GM10266 (cell line): ENCODE measurements around the gene CTIF.

ENCODE experiments used
- DNase-seq: peaks from one replicate; pipeline ENCODE4 v3.0.0; 2012; ENCODE audit errors: extremely low spot score
- CTCF ChIP-seq: IDR thresholded peaks from 2 replicates; pipeline ENCODE4 v1.5.1; 2012; ENCODE audit warnings: mild to moderate bottlenecking, low read depth; ENCODE audit not compliant: control insufficient read depth, insufficient read depth; ENCODE audit errors: missing control alignments

Gene CTIF

DNA sequence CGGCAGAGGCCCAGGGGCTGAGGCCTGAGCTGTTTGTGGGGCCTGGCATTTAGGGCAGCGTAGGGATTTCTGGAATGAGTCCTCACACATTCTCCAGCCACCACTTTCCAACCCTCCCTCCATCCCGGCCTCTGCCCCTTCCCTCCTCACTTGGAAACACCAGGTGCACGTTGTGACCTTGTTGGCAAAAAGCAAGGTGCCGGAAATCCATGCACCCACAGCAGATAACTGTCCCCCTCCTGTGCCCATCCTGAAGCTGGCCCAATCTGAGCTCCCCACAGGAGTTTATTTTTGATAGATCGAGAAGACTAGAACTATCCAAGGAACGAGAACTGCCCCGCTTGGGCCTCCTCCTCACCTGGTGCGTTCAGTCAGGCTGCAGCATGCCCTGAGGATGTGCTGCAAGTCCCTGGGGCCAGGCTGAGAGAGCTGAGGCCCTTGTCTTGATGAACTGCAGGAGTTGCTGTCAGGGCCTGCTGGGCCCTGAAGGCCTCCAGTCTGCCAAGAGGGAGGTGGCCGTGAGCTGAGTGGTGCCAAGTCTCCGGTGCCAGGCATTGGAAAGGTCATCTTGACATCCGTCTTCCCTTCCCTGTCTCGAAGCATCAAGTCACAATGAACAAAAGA, 55.8 kb downstream of the CTIF start:
- DNase-seq, result no peak
- no peak for TF ChIP-seq CTCF

DNA sequence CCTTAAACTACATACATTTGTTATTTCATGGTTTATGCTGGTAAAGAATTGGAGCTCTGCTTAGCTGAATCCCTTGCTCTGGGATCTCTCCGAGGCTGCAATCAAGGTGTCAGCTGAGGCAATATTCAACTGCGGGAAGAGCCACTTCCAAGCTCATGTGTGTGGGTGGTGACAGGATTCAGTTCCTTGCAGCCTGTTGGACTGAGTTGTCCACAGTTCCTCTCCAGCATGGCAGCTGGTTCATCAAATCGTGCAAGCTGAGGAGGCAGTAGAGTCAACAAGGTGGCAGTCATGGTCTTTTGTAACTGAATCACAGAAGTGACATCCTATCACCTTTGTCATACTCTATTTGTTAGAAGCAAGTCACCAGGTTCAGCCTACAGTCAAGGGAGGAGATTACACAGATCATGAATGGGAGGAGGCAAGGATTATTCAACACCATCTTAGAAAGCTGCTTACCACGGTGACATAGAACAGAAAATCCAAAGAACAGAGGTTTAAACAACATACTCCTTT, 56.9 kb downstream of the CTIF start:
- no peak for TF ChIP-seq CTCF
- DNase-seq, result no peak

DNA sequence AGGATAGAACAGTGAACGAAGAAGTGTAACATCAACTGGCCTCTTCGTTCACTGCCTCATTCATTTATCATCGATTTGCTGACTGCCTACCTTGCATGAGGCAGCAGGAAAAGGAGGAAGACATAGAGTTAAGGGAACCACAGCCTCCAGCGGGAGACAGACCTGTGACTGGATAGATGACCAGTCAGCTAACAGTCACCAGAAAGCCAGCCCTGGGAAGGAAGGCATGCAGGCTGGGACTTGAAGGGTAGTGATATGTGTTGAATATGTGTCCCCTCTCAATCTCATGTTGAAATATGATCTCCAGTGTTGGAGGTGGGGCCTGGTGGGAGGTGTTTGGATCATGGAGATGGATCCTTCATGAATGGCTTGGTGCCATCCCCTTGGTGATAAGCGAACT, 58.3 kb downstream of the CTIF start:
- no peak for DNase-seq

DNA sequence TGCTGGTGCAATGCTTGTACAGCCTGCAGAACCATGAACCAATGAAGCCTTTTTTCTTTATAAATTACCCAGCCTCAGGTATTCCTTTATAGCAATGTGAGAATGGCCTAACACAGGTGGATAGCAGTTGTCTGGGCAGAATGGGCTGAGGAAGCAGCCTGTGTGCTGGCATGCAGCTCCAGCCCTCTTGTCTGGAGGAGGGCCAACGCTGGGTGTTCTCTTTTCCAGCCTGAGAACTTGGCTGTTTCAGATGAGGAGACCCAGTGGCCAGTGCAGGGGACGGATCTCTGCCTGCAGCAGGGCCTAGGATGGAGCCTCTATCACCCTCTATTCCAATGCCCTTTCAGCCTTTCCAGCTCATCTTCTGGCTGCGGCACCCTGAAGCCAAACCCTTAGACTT, 58.8 kb downstream of the CTIF start:
- no peak for DNase-seq
- no peak for TF ChIP-seq CTCF

More for the DNA sequence above, 58.3 kb downstream of the CTIF start:
- TF ChIP-seq CTCF, result no peak

- TF ChIP-seq CTCF, result no peak
- DNase-seq, result no peak
Observed at GRCh38 chr18:48599391-48599790, 60.6 kb downstream of the CTIF start.

DNA sequence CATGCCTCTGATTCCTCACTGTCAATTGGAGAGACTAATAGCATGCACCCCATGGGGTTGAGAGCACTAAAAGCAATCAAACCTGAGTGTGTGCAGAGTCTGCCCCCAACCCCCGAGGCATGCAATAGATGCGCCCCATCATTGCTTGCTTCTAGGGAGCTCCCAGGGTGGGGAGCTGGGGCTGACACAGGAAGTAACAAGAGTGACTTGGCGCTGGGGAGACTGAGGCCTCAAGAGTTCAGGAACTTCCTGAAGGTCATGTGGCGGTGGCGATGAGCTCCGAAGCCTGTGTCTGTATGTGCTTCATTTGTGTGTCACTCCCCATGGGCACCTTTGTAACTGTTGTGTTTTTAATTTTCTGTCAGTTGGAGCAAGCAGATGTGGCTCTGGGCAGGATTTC, 61.2 kb downstream of the CTIF start:
- DNase-seq, result no peak
- no peak for TF ChIP-seq CTCF

GRCh38 chr18:48600456-48601090, 61.7 kb downstream of the CTIF start:
- TF ChIP-seq CTCF, result no peak

More at GRCh38 chr18:48600456-48601090, 61.7 kb downstream of the CTIF start:
- DNase-seq, result no peak
